GM12878 (cell line): ENCODE results near the gene A4GNT. TPM values are rescaled to one million over a fixed set of nuclear protein-coding genes. Genes with fewer than 3 reads are reported as not detected.

ENCODE experiments used
- ATAC-seq: fragments of 200-7000 bp; cut with Tn5 transposase; 3 replicates; pipeline ENCODE4 v1.9.1; 2020; ENCODE audit warnings: mild to moderate bottlenecking, moderate library complexity
- BruUV-seq: library from RNA; stranded (reverse); fragments of 400-500 nt; replicated peaks from 2 replicates; lab custom pipeline; 2021; lab: Mats Ljungman, UMichigan
- CTCF ChIA-PET: fragments of 300-600 bp; sonication (Branson Sonifier 250); formaldehyde crosslinking; extraction: SDS; loops from one replicate; lab custom pipeline; 2021; ENCODE audit warnings: inconsistent platforms; lab: Yijun Ruan, JAX
- POLR2A ChIA-PET: fragments of 350-600 bp; formaldehyde crosslinking; extraction: SDS; loops from one replicate; lab custom pipeline; 2021; ENCODE audit warnings: inconsistent platforms; lab: Charles Lee
- RAD21 ChIA-PET: fragments of 300-600 bp; sonication (Branson Sonifier 250); formaldehyde crosslinking; loops from one replicate; lab custom pipeline; 2023; ENCODE audit warnings: antibody characterized with exemption; ENCODE audit not compliant: unreplicated experiment; lab: Charles Lee
- SMC1A ChIA-PET: fragments of 300-600 bp; sonication (Branson Sonifier 250); formaldehyde crosslinking; loops from one replicate; lab custom pipeline; 2023; ENCODE audit not compliant: unreplicated experiment, uncharacterized antibody; lab: Charles Lee
- DNase-seq: peaks from one replicate; pipeline ENCODE4 v3.0.0-alpha.2; 2011; ENCODE audit warnings: low read depth, low spot score
- FAIRE-seq: peaks from 3 replicates; lab custom pipeline; 2011; peaks lifted over from hg19 to GRCh38; lab: Jason Lieb, UNC
- H2AFZ ChIP-seq: 2 replicates; pipeline ENCODE4 v1.6.0; 2011; ENCODE audit warnings: low read depth, low read length, control low read depth; ENCODE audit not compliant: control insufficient read depth
- H3K27ac ChIP-seq: 2 replicates; pipeline ENCODE4 v1.5.1; 2011; ENCODE audit warnings: control low read depth; ENCODE audit not compliant: control insufficient read depth, insufficient read depth
- H3K27me3 ChIP-seq, 2 experiments: replicated peaks in 1 of 2; 2 replicates each; pipeline versions ENCODE4 v1.6.0 to v1.6.1; 2011; ENCODE audit warnings: low read length in 1 of 2; ENCODE audit not compliant: control insufficient read depth in 2 of 2, insufficient read depth in 2 of 2
- H3K36me3 ChIP-seq, 2 experiments: 2 replicates each; pipeline ENCODE4 v1.5.1; 2011; ENCODE audit warnings: low read length in 1 of 2; ENCODE audit not compliant: control insufficient read depth in 2 of 2, insufficient read depth in 2 of 2
- H3K4me1 ChIP-seq: 2 replicates; pipeline ENCODE4 v1.6.1; 2011; ENCODE audit warnings: mild to moderate bottlenecking, low read length, moderate library complexity, mixed read lengths; ENCODE audit not compliant: control insufficient read depth, insufficient read depth
- H3K4me2 ChIP-seq: 2 replicates; pipeline ENCODE4 v1.6.0; 2011; ENCODE audit warnings: control low read depth; ENCODE audit not compliant: control insufficient read depth, insufficient read depth
- H3K4me3 ChIP-seq: fragments of 200-600 bp; sonication (generic); 2 replicates; pipeline ENCODE4 v1.5.1; 2016
- H3K79me2 ChIP-seq: 2 replicates; pipeline ENCODE4 v1.6.0; 2011; ENCODE audit warnings: low read length; ENCODE audit not compliant: control insufficient read depth, insufficient read depth
- H3K9ac ChIP-seq: 2 replicates; pipeline ENCODE4 v1.8.0; 2011; ENCODE audit warnings: low read length, control low read depth, mixed read lengths; ENCODE audit not compliant: control insufficient read depth, insufficient read depth
- H3K9me3 ChIP-seq: replicated peaks from 3 replicates; pipeline ENCODE4 v1.5.1; 2011; ENCODE audit warnings: mild to moderate bottlenecking, low read length; ENCODE audit not compliant: control insufficient read depth, insufficient read depth
- H4K20me1 ChIP-seq: 2 replicates; pipeline ENCODE4 v1.6.0; 2011; ENCODE audit not compliant: control insufficient read depth, insufficient read depth
- BMI1 ChIP-seq: fragments of 450-650 bp; IDR thresholded peaks from 2 replicates; pipeline ENCODE4 v1.6.1; 2016; ENCODE audit warnings: mild to moderate bottlenecking, moderate library complexity, borderline replicate concordance
- MTA3 ChIP-seq: IDR thresholded peaks from 2 replicates; pipeline ENCODE4 v1.6.1; 2012; ENCODE audit warnings: low read length, inconsistent platforms, borderline replicate concordance
- POU2F2 ChIP-seq: IDR thresholded peaks from 3 replicates; pipeline ENCODE4 v1.6.1; 2011; ENCODE audit warnings: low read depth, mild to moderate bottlenecking, low read length, borderline replicate concordance
- RB1 ChIP-seq: fragments of 450-650 bp; formaldehyde crosslinking; IDR thresholded peaks from 2 replicates; pipeline ENCODE4 v1.6.1; 2017; ENCODE audit warnings: mild to moderate bottlenecking, borderline replicate concordance
- SIN3A ChIP-seq: IDR thresholded peaks from 2 replicates; pipeline ENCODE4 v1.6.1; 2012; ENCODE audit warnings: low read depth, low read length, improper control_type of control experiment
- SIX5 ChIP-seq: IDR thresholded peaks from 2 replicates; pipeline ENCODE4 v1.6.1; 2011; ENCODE audit warnings: mild to moderate bottlenecking, low read depth, low read length, moderate library complexity; ENCODE audit not compliant: severe bottlenecking
- SREBF2 ChIP-seq: IDR thresholded peaks from 2 replicates; pipeline ENCODE4 v1.6.1; 2012; ENCODE audit warnings: mild to moderate bottlenecking, low read length
- TARDBP ChIP-seq: IDR thresholded peaks from 2 replicates; pipeline ENCODE4 v1.6.1; 2016; ENCODE audit warnings: borderline replicate concordance
- TCF7 ChIP-seq: IDR thresholded peaks from 2 replicates; pipeline ENCODE4 v1.6.1; 2014; ENCODE audit warnings: antibody characterized with exemption, borderline replicate concordance
- WGBS: methylation state at CpG from one replicate; pipeline ENCODE4 v1.1.6; 2016; ENCODE audit warnings: low lambda C conversion rate; ENCODE audit not compliant: insufficient replicate concordance, insufficient coverage; ENCODE audit errors: missing lambda C conversion rate; 5-methylcytosine and 5-hydroxymethylcytosine counted together
- in situ Hi-C: fragments of 300-500 bp; cut with MboI; formaldehyde crosslinking; loops from 9 replicates; pipeline ENCODE4 v1.14.3; 2018; ENCODE audit warnings: mixed read lengths
- intact Hi-C: fragments of 100-400 bp; cut with micrococcal nuclease; formaldehyde crosslinking; loops from one replicate; pipeline ENCODE4 v1.14.2; 2022; ENCODE audit not compliant: unreplicated experiment
- polyA plus RNA-seq, 11 experiments: library from polyadenylated mRNA; depleted of rRNA in 4 of 11; unstranded in 6 of 11; stranded (reverse) in 5 of 11; fragments of >200 nt; fragmentation: Nextera tagmentation in 4 of 11; fragmentation: Illumina TruSeq in 1 of 11; extraction: Ambion mirVana in 4 of 11; extraction: Trizol in 1 of 11; gene quantifications; 1 replicate in 1 of 11; 2 replicates in 10 of 11; pipeline versions ENCODE4 v1.2.1 to v1.2.3, GENCODE V29; 2011 to 2016; ENCODE audit warnings: inconsistent platforms in 2 of 11, missing spikeins in 2 of 11, low read depth in 1 of 11
- total RNA-seq, 4 experiments: library from RNA; depleted of rRNA in 3 of 4; stranded (reverse); fragments of >200 nt in 3 of 4; fragmentation: Illumina TruSeq in 1 of 4; extraction: Trizol in 1 of 4; gene quantifications; 2 replicates each; pipeline versions ENCODE4 v1.2.1 to v1.2.3, GENCODE V29; 2013 to 2021
- TF ChIP-seq, protein P1 (sequence below): fragments of 450-650 bp; IDR thresholded peaks from 2 replicates; pipeline ENCODE4 v1.6.1; 2017; ENCODE audit warnings: mild to moderate bottlenecking, moderate library complexity
- TF ChIP-seq, protein P2 (sequence below): fragments of 450-650 bp; conservative IDR thresholded peaks from 2 replicates; pipeline ENCODE4 v1.6.1; 2017; ENCODE audit warnings: mild to moderate bottlenecking, moderate library complexity

Gene A4GNT
- total and polyA plus RNA-seq, 10 of the 15 experiments (the other 5 are each of a cell fraction or from before 2014, with no cell fraction given): not detected

DNA sequence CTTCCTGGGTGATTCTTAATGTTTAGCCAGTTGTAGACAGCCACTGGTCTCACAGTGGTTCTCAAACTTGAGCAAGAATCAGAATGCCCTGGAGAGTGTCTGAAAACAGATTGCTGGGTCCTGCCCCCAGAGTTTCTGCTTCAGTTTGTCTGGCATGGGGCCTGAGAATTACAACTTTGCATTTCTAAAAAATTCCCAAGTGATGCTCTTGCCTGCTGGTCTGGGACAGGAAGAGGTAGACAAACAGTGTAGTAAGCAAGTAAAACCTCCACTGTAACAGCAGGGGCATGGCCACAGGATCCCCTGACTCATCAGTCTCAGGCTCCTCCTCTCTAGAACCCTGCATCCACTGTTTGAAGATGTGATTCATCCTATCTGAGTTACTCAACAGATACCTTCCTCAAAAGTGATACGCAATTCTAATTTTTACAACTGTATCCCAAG, 53.3 kb downstream of the A4GNT start:
- intact Hi-C loops: no loop called here
- Histone ChIP-seq H3K4me3 (no peak overlapping the region), H3K27me3 (peaks cover 0 to 2% of the 10 kb centered on the region in 2 experiments; a peak in 2 of 4 replicates), H3K9me3 (no peaks in the 10 kb centered on the region), H3K4me2 (no peak overlapping the region), H3K36me3 (no peaks in the 10 kb centered on the region), H2AFZ (no peak overlapping the region), H3K9ac (no peak overlapping the region), H3K79me2 (no peaks in the 10 kb centered on the region), H4K20me1 (no peaks in the 10 kb centered on the region), H3K4me1 (peaks cover 8% of the 10 kb centered on the region), H3K27ac (no peak overlapping the region)
- SMC1A ChIA-PET: interaction anchor here (1.6 kb wide), 1 partner anchor 8 kb away, joined by 3 read pairs; no protein-coding TSS in a partner anchor
- FAIRE-seq (no peak), ATAC-seq (no peak), DNase-seq (no peak)
- POLR2A ChIA-PET: no interaction called here
- 0% methylated on average over 1 of the region's 1 CpG for WGBS
- RAD21 ChIA-PET: no interaction called here
- BruUV-seq: no TSS peak
- in situ Hi-C loops: no loop called here
- CTCF ChIA-PET: interaction anchor here (0.7 kb wide), 1 partner anchor 1133 kb away, joined by 4 read pairs; no protein-coding TSS in a partner anchor
- TF ChIP-seq RB1: no peak
- no peak for TF ChIP-seq SIN3A
- TF ChIP-seq, protein P1, sequence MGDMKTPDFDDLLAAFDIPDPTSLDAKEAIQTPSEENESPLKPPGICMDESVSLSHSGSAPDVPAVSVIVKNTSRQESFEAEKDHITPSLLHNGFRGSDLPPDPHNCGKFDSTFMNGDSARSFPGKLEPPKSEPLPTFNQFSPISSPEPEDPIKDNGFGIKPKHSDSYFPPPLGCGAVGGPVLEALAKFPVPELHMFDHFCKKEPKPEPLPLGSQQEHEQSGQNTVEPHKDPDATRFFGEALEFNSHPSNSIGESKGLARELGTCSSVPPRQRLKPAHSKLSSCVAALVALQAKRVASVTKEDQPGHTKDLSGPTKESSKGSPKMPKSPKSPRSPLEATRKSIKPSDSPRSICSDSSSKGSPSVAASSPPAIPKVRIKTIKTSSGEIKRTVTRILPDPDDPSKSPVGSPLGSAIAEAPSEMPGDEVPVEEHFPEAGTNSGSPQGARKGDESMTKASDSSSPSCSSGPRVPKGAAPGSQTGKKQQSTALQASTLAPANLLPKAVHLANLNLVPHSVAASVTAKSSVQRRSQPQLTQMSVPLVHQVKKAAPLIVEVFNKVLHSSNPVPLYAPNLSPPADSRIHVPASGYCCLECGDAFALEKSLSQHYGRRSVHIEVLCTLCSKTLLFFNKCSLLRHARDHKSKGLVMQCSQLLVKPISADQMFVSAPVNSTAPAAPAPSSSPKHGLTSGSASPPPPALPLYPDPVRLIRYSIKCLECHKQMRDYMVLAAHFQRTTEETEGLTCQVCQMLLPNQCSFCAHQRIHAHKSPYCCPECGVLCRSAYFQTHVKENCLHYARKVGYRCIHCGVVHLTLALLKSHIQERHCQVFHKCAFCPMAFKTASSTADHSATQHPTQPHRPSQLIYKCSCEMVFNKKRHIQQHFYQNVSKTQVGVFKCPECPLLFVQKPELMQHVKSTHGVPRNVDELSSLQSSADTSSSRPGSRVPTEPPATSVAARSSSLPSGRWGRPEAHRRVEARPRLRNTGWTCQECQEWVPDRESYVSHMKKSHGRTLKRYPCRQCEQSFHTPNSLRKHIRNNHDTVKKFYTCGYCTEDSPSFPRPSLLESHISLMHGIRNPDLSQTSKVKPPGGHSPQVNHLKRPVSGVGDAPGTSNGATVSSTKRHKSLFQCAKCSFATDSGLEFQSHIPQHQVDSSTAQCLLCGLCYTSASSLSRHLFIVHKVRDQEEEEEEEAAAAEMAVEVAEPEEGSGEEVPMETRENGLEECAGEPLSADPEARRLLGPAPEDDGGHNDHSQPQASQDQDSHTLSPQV: no peak
- TF ChIP-seq SREBF2: no peak
- no peak for TF ChIP-seq TCF7
- no peak for TF ChIP-seq POU2F2
- no peak for TF ChIP-seq BMI1
- TF ChIP-seq MTA3: no peak
- no peak for TF ChIP-seq SIX5
- no peak for TF ChIP-seq TARDBP
- TF ChIP-seq, protein P2, sequence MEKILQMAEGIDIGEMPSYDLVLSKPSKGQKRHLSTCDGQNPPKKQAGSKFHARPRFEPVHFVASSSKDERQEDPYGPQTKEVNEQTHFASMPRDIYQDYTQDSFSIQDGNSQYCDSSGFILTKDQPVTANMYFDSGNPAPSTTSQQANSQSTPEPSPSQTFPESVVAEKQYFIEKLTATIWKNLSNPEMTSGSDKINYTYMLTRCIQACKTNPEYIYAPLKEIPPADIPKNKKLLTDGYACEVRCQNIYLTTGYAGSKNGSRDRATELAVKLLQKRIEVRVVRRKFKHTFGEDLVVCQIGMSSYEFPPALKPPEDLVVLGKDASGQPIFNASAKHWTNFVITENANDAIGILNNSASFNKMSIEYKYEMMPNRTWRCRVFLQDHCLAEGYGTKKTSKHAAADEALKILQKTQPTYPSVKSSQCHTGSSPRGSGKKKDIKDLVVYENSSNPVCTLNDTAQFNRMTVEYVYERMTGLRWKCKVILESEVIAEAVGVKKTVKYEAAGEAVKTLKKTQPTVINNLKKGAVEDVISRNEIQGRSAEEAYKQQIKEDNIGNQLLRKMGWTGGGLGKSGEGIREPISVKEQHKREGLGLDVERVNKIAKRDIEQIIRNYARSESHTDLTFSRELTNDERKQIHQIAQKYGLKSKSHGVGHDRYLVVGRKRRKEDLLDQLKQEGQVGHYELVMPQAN: no peak
